Heart left ventricle (tissue), 13 donors: ENCODE results near the gene LMO2.

Experiments
- CTCF ChIP-seq, 12 donors: fragments of 200-600 bp; sonication (generic) in 4 of 12; IDR thresholded peaks; one replicate each; pipeline versions ENCODE4 v1.5.0 to v1.8.0; 2018 to 2022; ENCODE audit warnings: antibody characterized with exemption in 12 of 12, mild to moderate bottlenecking in 5 of 12
- POLR2A ChIP-seq, 2 donors: fragments of 450-650 bp; IDR thresholded peaks; one replicate each; pipeline ENCODE4 v1.6.1; 2017; ENCODE audit warnings: antibody characterized with exemption in 2 of 2, mild to moderate bottlenecking in 2 of 2, moderate library complexity in 2 of 2
- donor health status: ischemic (EF 13 %, LVEDD 7.1; RV severe dilation, severe dysfunction).
- donor health status: DM: no; HTN: yes; CAD: no.
- donor health status: DM: no; HTN: no; CAD: no.
- donor health status: ischemic (EF 25% LVEDD 6.9; RV normal size, moderate dysfunction).
- donor health status: ischemic (EF 25% LVEDD 5.7; RV mildly dilated, moderate dysfunction).
- donor health status: ischemic (EF 35%, LVEDD 5.7; RV mildly dilated, moderate dysfunction).
- donor health status: nonischemic (EF 11% LVEDD 7.7; RV severe dilation, severe dysfunction).
- donor health status: DM: yes; HTN: yes; CAD: no.
- donor health status: PGD.
- donor health status: ischemic (EF 29% LVEDD 5.4; RV normal size, mild dysfunction).
- donor health status: nonischemic (EF 23%, LVEDD 6.1; RV moderate dilation, normal function).

GRCh38 chr11:33867561-33867960 lies 24.3 kb downstream of the LMO2 start:
- TF ChIP-seq CTCF (IDR thresholded peaks at IDR 0.05): no peak
- no peak for TF ChIP-seq POLR2A (IDR thresholded peaks at IDR 0.05)
